Measurements from ENCODE around the gene UROC1. TPM values are rescaled to one million over a fixed set of nuclear protein-coding genes. Genes with fewer than 3 reads are reported as not detected.

The UROC1 gene
- total and polyA plus RNA-seq, 2 experiments from 2014 or later = not detected

DNA sequence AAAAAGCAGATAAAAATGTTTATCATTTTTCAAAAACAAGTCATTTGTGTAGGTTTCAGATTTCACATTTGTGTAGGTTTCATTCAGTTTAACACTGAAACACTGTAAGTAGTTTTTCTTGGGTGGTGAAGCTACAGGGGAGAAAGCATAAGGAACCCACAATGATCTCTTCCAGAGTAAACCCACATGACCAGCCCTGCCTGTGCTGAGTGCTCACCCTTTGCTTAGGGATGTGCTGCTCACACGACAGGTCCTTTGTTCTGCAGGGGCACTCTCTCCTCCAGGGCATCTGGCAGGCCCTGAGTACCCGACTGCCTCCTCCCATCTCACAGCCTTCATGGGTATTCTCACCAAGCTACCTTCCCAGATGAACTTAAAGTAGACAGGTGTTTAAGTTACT, 70.8 kb downstream of the UROC1 start (continued):
- TF ChIP-seq REST (IDR thresholded peaks at IDR 0.05; ENCODE audit: unreplicated experiment) (no peak), EZH2 (IDR thresholded peaks at IDR 0.05; ENCODE audit: low read depth, unreplicated experiment) (no peak), CREB1 (CRISPR knock-in tag; IDR thresholded peaks at IDR 0.05; ENCODE audit: low read depth) (no peak), EZH2phosphoT487 (IDR thresholded peaks at IDR 0.05; ENCODE audit: unreplicated experiment) (no peak), POLR2AphosphoS5 (IDR thresholded peaks at IDR 0.05; ENCODE audit: low read depth) (no peak), NANOG (IDR thresholded peaks at IDR 0.05; ENCODE audit: borderline replicate concordance) (no peak), JUNB (IDR thresholded peaks at IDR 0.05; ENCODE audit: unreplicated experiment) (no peak), STAT1 (IDR thresholded peaks at IDR 0.05; ENCODE audit: unreplicated experiment) (no peak), CTCF (conservative IDR thresholded peaks at IDR 0.05; ENCODE audit: low read depth in 2 of 2) (no peak)
- TF ChIP-seq, protein P1, sequence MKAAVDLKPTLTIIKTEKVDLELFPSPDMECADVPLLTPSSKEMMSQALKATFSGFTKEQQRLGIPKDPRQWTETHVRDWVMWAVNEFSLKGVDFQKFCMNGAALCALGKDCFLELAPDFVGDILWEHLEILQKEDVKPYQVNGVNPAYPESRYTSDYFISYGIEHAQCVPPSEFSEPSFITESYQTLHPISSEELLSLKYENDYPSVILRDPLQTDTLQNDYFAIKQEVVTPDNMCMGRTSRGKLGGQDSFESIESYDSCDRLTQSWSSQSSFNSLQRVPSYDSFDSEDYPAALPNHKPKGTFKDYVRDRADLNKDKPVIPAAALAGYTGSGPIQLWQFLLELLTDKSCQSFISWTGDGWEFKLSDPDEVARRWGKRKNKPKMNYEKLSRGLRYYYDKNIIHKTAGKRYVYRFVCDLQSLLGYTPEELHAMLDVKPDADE (IDR thresholded peaks at IDR 0.05) = no peak

GRCh38 chr3:126446301-126446700, 71.3 kb downstream of the UROC1 start:
- Histone ChIP-seq H3K9me2 (ENCODE audit: insufficient read depth) (no peaks in the 10 kb centered on the region), H3K4me1 (ENCODE audit: insufficient read depth) (peaks cover 7% of the 10 kb centered on the region; the same call in 1 of the 2 replicates), H3K27me3 (ENCODE audit: insufficient read depth) (no peaks in the 10 kb centered on the region), H4K20me1 (replicated peaks; ENCODE audit: insufficient read depth) (no peaks in the 10 kb centered on the region; the same call in 1 of the 2 replicates), H3K4me2 (no peak overlapping the region), H2AFZ (no peak overlapping the region), H3K4me3 (no peak overlapping the region), H3F3A (replicated peaks; ENCODE audit: low read depth) (no peaks in the 10 kb centered on the region), H3K36me3 (ENCODE audit: insufficient read depth) (no peaks in the 10 kb centered on the region), H3K79me2 (replicated peaks; ENCODE audit: insufficient read depth) (no peaks in the 10 kb centered on the region), H3K27ac (ENCODE audit: low read depth) (no peak overlapping the region)
- Mint-ChIP-seq H3K36me3 (ENCODE audit: low read depth) (peaks cover 7% of the 10 kb centered on the region), H3K4me1 (peaks cover 27% of the 10 kb centered on the region), H3K27ac (0 out of 2 replicates have a peak overlapping the region, but pooled peaks have one; percentile 43), H3K4me3 (no peak overlapping the region), H3K27me3 (ENCODE audit: insufficient read depth, low read depth, poor library complexity) (no peaks in the 10 kb centered on the region), H3K9me3 (no peaks in the 10 kb centered on the region)
- ATAC-seq (peak; percentile 76), DNase-seq (ENCODE audit: low spot score) (peak; percentile 70)
- TF ChIP-seq EZH2 (IDR thresholded peaks at IDR 0.05; ENCODE audit: low read depth, unreplicated experiment) (no peak), STAT1 (IDR thresholded peaks at IDR 0.05; ENCODE audit: unreplicated experiment) (no peak), NANOG (IDR thresholded peaks at IDR 0.05; ENCODE audit: borderline replicate concordance) (no peak), REST (IDR thresholded peaks at IDR 0.05; ENCODE audit: unreplicated experiment) (no peak), ZNF114 (CRISPR knock-in tag; IDR thresholded peaks at IDR 0.05) (no peak), ZNF331 (CRISPR knock-in tag; IDR thresholded peaks at IDR 0.05; ENCODE audit: low read depth) (no peak), CREB1 (CRISPR knock-in tag; IDR thresholded peaks at IDR 0.05; ENCODE audit: low read depth) (no peak), POLR2AphosphoS5 (IDR thresholded peaks at IDR 0.05; ENCODE audit: low read depth) (no peak), JUNB (IDR thresholded peaks at IDR 0.05; ENCODE audit: unreplicated experiment) (no peak), EZH2phosphoT487 (IDR thresholded peaks at IDR 0.05; ENCODE audit: unreplicated experiment) (no peak), CTCF (conservative IDR thresholded peaks at IDR 0.05; ENCODE audit: low read depth in 2 of 2) (no peak)
- TF ChIP-seq, protein P1 (IDR thresholded peaks at IDR 0.05) = no peak
